OCI-LY7 (cell line): ENCODE measurements around the gene C19orf25. TPM values are rescaled to one million over a fixed set of nuclear protein-coding genes. Genes with fewer than 3 reads are reported as not detected.

ENCODE experiments used
- BruUV-seq: library from RNA; stranded (reverse); fragments of 400-500 nt; replicated peaks from 2 replicates; lab custom pipeline; 2021; lab: Mats Ljungman, UMichigan
- CTCF ChIA-PET: fragments of 300-600 bp; sonication (Branson Sonifier 250); formaldehyde crosslinking; loops from one replicate; lab custom pipeline; 2022; ENCODE audit warnings: antibody characterized with exemption; ENCODE audit not compliant: unreplicated experiment; lab: Charles Lee
- POLR2A ChIA-PET: fragments of 300-600 bp; sonication (Branson Sonifier 250); formaldehyde crosslinking; loops from one replicate; lab custom pipeline; 2022; ENCODE audit warnings: antibody characterized with exemption; lab: Charles Lee
- DNase-seq: peaks from one replicate; pipeline ENCODE4 v3.0.0-alpha.2; 2015; ENCODE audit warnings: low spot score
- H2AFZ ChIP-seq: fragments of 200-600 bp; sonication (generic), shearing (Covaris generic); 2 replicates; pipeline ENCODE4 v1.6.1; 2014; ENCODE audit warnings: mild to moderate bottlenecking, antibody characterized with exemption, low read length, moderate library complexity
- H3K27ac ChIP-seq: fragments of 200-600 bp; sonication (generic); 2 replicates; pipeline ENCODE4 v1.5.1; 2014; ENCODE audit warnings: mixed run types, low read depth, mild to moderate bottlenecking, moderate library complexity, low read length, inconsistent platforms; ENCODE audit not compliant: poor library complexity, severe bottlenecking
- H3K36me3 ChIP-seq: fragments of 200-600 bp; sonication (generic); 2 replicates; pipeline ENCODE4 v1.6.1; 2014; ENCODE audit warnings: mild to moderate bottlenecking, antibody characterized with exemption, low read length, moderate library complexity, mixed read lengths; ENCODE audit not compliant: insufficient read depth
- H3K4me1 ChIP-seq: fragments of 200-600 bp; sonication (generic); 2 replicates; pipeline ENCODE4 v1.5.1; 2014; ENCODE audit warnings: mild to moderate bottlenecking, low read length; ENCODE audit not compliant: insufficient read depth, poor library complexity, severe bottlenecking
- H3K4me2 ChIP-seq: fragments of 200-600 bp; sonication (generic); 2 replicates; pipeline ENCODE4 v1.6.1; 2014; ENCODE audit warnings: mild to moderate bottlenecking, low read length
- H3K4me3 ChIP-seq: fragments of 200-600 bp; sonication (generic); 2 replicates; pipeline ENCODE4 v1.5.1; 2014; ENCODE audit warnings: mild to moderate bottlenecking, low read depth, low read length; ENCODE audit not compliant: poor library complexity, severe bottlenecking
- H3K79me2 ChIP-seq: fragments of 200-600 bp; sonication (generic); 2 replicates; pipeline ENCODE4 v1.6.1; 2016; ENCODE audit warnings: low read depth, mild to moderate bottlenecking, low read length, moderate library complexity, mixed read lengths; ENCODE audit not compliant: insufficient read depth
- H3K9me2 ChIP-seq: fragments of 200-600 bp; sonication (generic); 2 replicates; pipeline ENCODE4 v1.6.1; 2016; ENCODE audit warnings: mild to moderate bottlenecking, low read length, mixed read lengths; ENCODE audit not compliant: insufficient read depth
- H3K9me3 ChIP-seq: fragments of 200-600 bp; sonication (generic); 2 replicates; pipeline ENCODE4 v1.6.1; 2014; ENCODE audit warnings: mild to moderate bottlenecking, mixed run types, low read length, mixed read lengths
- H4K20me1 ChIP-seq: fragments of 200-600 bp; sonication (generic); 2 replicates; pipeline ENCODE4 v1.6.1; 2014; ENCODE audit warnings: mild to moderate bottlenecking, antibody characterized with exemption, low read length, moderate library complexity, mixed read lengths; ENCODE audit not compliant: insufficient read depth
- EZH2phosphoT487 ChIP-seq: fragments of 200-600 bp; sonication (generic); IDR thresholded peaks from 2 replicates; pipeline ENCODE4 v1.6.1; 2018; ENCODE audit warnings: low read depth, borderline replicate concordance, mild to moderate bottlenecking, mixed run types, antibody characterized with exemption, low read length, moderate library complexity, mixed read lengths
- intact Hi-C: fragments of 100-400 bp; cut with micrococcal nuclease; formaldehyde crosslinking; loops from one replicate; pipeline ENCODE4 v1.10.0; 2022; ENCODE audit not compliant: unreplicated experiment
- total RNA-seq, 2 experiments: library from RNA; depleted of rRNA in 1 of 2; stranded (reverse); fragments of >200 nt in 1 of 2; shearing (Covaris generic) in 1 of 2; gene quantifications; 2 replicates each; pipeline ENCODE4 v1.2.3, GENCODE V29; 2014 to 2022
- TF ChIP-seq, protein P1 (sequence below): fragments of 200-600 bp; sonication (generic); conservative IDR thresholded peaks from 2 replicates; pipeline ENCODE4 v1.5.1; 2014; ENCODE audit warnings: mild to moderate bottlenecking, antibody characterized with exemption, low read length, moderate library complexity, mixed read lengths

Gene C19orf25
- total RNA-seq, 2 experiments from 2014 or later = 45.6 to 58.6 TPM

DNA sequence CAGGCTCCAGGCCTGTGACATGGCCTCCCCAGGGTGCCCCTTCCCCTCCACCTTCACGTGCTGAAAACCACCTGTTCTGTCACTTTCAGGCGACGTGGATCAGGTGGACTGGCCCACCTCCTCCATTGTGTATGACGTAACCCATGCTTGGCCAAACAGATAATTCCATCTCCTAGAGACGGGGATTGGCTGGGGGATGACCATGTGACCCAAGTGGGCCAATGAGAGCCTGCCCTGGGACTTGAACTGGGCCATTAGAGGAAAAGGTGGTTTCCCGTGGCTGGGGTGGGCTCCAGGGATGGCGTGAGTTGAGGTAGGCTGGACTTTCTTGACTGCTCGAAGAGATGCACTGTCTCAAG is 37.4 kb upstream of the C19orf25 start:
- ChIA-PET CTCF (no interaction called here), POLR2A (no interaction called here)
- H3K9me3 ChIP-seq = no peaks in the 10 kb centered on the region
- DNase-seq = peak; percentile 56
- H2AFZ ChIP-seq = no peak overlapping the region; the same call in 1 of the 2 replicates
- H3K9me2 ChIP-seq = no peaks in the 10 kb centered on the region
- H3K36me3 ChIP-seq = no peaks in the 10 kb centered on the region
- H3K79me2 ChIP-seq = no peaks in the 10 kb centered on the region
- H3K4me1 ChIP-seq = no peaks in the 10 kb centered on the region
- BruUV-seq = no TSS peak
- no peak overlapping the region for H3K4me3 ChIP-seq
- H3K4me2 ChIP-seq = peak overlapping the region; percentile 12; the same call in 1 of the 2 replicates
- no peak overlapping the region for H3K27ac ChIP-seq
- no peak for TF ChIP-seq EZH2phosphoT487
- TF ChIP-seq, protein P1, sequence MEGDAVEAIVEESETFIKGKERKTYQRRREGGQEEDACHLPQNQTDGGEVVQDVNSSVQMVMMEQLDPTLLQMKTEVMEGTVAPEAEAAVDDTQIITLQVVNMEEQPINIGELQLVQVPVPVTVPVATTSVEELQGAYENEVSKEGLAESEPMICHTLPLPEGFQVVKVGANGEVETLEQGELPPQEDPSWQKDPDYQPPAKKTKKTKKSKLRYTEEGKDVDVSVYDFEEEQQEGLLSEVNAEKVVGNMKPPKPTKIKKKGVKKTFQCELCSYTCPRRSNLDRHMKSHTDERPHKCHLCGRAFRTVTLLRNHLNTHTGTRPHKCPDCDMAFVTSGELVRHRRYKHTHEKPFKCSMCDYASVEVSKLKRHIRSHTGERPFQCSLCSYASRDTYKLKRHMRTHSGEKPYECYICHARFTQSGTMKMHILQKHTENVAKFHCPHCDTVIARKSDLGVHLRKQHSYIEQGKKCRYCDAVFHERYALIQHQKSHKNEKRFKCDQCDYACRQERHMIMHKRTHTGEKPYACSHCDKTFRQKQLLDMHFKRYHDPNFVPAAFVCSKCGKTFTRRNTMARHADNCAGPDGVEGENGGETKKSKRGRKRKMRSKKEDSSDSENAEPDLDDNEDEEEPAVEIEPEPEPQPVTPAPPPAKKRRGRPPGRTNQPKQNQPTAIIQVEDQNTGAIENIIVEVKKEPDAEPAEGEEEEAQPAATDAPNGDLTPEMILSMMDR = no peak
- no peaks in the 10 kb centered on the region for H4K20me1 ChIP-seq
- intact Hi-C loops = no loop called here

DNA sequence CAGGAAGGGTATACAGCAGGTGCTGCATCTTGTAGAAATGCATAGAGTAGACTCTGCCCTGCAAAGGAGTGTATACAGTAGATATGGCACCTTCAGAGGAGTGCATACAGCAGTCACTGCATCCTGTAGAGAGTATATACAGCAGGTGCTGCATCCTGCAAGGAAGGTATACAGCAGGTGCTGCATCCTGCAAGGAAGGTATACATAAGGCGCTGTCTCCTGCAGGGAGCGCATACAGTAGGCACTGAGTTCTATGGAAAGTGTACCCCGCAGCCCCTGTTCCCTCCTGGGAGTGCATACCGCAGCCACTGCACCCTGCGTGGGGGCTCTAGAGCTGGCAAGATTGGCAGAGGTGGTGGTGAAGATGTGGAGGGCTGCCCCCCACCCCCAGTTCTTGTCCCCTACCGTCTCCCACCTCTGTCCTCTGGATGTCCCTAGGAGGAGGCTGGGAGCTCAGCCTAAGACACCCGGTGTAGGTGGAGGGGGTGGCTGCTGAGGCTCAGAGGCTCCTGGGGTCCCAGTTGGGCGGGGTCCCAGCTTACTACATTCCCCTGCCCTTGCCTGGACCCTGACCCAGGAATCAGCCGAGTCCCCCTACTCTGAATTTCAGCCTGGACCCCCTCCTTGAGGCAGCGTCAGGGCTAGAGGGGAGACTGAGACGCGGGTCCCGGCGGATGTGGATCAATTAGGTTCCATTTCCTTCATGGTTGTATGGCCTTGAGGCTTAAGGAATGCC is 36.1 kb upstream of the C19orf25 start:
- no peak for DNase-seq
- Histone ChIP-seq H4K20me1 (no peaks in the 10 kb centered on the region), H3K36me3 (no peaks in the 10 kb centered on the region), H2AFZ (no peak overlapping the region), H3K9me2 (no peaks in the 10 kb centered on the region), H3K4me2 (no peak overlapping the region), H3K27ac (no peak overlapping the region), H3K9me3 (no peaks in the 10 kb centered on the region), H3K79me2 (no peaks in the 10 kb centered on the region), H3K4me1 (no peaks in the 10 kb centered on the region), H3K4me3 (no peak overlapping the region)
- ChIA-PET POLR2A (interaction anchor here (0.7 kb wide), 1 partner anchor 485 kb away, joined by 5 read pairs; no protein-coding TSS in a partner anchor), CTCF (no interaction called here)
- BruUV-seq = no TSS peak
- intact Hi-C loops = no loop called here
- no peak for TF ChIP-seq EZH2phosphoT487
- TF ChIP-seq, protein P1 = no peak

DNA sequence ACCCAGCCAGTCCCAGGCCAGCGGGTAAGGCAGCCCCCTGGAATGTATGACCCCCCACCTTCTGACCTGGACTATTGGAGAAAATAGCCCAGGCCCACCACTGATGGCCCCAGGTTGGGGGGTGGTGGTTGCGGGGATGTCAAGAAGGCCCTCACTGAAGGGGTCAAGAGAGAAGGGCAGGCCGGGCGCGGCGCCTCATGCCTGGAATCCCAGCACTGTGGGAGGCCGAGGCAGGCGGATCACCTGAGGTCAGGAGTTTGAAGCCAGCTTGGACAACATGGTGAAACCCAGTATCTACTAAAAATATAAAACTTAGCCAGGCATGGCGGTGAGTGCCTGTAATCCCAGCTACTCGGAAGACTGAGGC is 35.3 kb upstream of the C19orf25 start:
- H3K9me3 ChIP-seq = no peaks in the 10 kb centered on the region
- no peaks in the 10 kb centered on the region for H4K20me1 ChIP-seq
- TF ChIP-seq, protein P1 = no peak
- TF ChIP-seq EZH2phosphoT487 = no peak
- POLR2A ChIA-PET = interaction anchor here (0.7 kb wide), 2 partner anchors 95 to 486 kb away, joined by 5 read pairs; no protein-coding TSS in a partner anchor
- no TSS peak for BruUV-seq
- no peak overlapping the region for H3K4me3 ChIP-seq
- CTCF ChIA-PET = no interaction called here
- H3K79me2 ChIP-seq = no peaks in the 10 kb centered on the region
- no peak overlapping the region for H3K27ac ChIP-seq
- no peak overlapping the region for H3K4me2 ChIP-seq
- no peak for DNase-seq
- H3K9me2 ChIP-seq = no peaks in the 10 kb centered on the region
- H2AFZ ChIP-seq = no peak overlapping the region
- no peaks in the 10 kb centered on the region for H3K4me1 ChIP-seq
- intact Hi-C loops = no loop called here
- H3K36me3 ChIP-seq = no peaks in the 10 kb centered on the region
